ENCODE results near the gene CORO7. TPM values are rescaled to one million over a fixed set of nuclear protein-coding genes. Genes with fewer than 3 reads are reported as not detected.

Gene CORO7
- total and polyA plus RNA-seq, 7 donors = 10.0 to 43.4 (median 17.1) TPM

- Histone ChIP-seq H3K27ac (peak overlapping the region; percentile 90 to 98 (median 96)), H3K9me3 (no peaks in the 10 kb centered on the region), H3K27me3 (no peaks in the 10 kb centered on the region), H3K36me3 (no peaks in the 10 kb centered on the region), H3K4me1 (peaks cover 2 to 89% (median 79%) of the 10 kb centered on the region in 4 donors), H3K4me3 (no peak overlapping the region)
- intact Hi-C loops (cut with DNase I) = no loop called here
- 60 to 73% methylated on average over 5 of the region's 5 CpGs for WGBS, 2 donors
- peak; percentile 62 for DNase-seq
- TF ChIP-seq POLR2A (IDR thresholded peaks at IDR 0.05) = no peak
- no peak for TF ChIP-seq EP300 (IDR thresholded peaks at IDR 0.05)
- TF ChIP-seq, protein P1, sequence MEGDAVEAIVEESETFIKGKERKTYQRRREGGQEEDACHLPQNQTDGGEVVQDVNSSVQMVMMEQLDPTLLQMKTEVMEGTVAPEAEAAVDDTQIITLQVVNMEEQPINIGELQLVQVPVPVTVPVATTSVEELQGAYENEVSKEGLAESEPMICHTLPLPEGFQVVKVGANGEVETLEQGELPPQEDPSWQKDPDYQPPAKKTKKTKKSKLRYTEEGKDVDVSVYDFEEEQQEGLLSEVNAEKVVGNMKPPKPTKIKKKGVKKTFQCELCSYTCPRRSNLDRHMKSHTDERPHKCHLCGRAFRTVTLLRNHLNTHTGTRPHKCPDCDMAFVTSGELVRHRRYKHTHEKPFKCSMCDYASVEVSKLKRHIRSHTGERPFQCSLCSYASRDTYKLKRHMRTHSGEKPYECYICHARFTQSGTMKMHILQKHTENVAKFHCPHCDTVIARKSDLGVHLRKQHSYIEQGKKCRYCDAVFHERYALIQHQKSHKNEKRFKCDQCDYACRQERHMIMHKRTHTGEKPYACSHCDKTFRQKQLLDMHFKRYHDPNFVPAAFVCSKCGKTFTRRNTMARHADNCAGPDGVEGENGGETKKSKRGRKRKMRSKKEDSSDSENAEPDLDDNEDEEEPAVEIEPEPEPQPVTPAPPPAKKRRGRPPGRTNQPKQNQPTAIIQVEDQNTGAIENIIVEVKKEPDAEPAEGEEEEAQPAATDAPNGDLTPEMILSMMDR (IDR thresholded peaks at IDR 0.05) = no peak
- TF ChIP-seq POLR2AphosphoS5 (IDR thresholded peaks at IDR 0.05) = no peak
Measured at GRCh38 chr16:4318967-4319366, 97.4 kb downstream of the CORO7 start.

DNA sequence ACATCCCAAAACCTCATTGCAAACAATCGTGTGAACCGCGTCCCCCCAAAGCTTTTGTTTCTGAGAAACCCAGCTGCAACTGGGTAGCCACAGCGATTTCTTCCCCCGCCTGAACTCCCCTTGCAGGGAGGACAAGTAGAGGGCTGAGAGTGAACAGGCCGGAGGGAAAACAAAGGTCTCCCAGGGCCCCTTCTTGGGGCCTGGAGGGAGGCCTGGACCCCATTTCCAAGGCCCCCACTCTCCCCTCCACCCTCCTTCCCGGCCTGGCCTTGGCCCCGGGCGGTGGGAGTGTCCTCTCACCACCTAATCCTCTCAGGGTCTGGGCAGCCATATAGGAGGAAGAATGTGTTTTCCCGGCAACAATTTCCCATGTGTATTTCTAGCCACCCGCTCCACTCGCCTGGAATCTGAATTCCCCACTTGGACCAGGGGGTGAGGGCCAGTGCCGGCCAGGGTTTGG lies 97.9 kb downstream of the CORO7 start:
- Histone ChIP-seq H3K4me1 (peaks cover 2 to 89% (median 78%) of the 10 kb centered on the region in 4 donors), H3K4me3 (no peak overlapping the region), H3K36me3 (no peaks in the 10 kb centered on the region), H3K27ac (peak overlapping the region; percentile 90 to 98 (median 96)), H3K9me3 (no peaks in the 10 kb centered on the region), H3K27me3 (no peaks in the 10 kb centered on the region)
- no peak for TF ChIP-seq POLR2A (IDR thresholded peaks at IDR 0.05)
- TF ChIP-seq, protein P1 (IDR thresholded peaks at IDR 0.05) = no peak
- TF ChIP-seq EP300 (IDR thresholded peaks at IDR 0.05) = no peak
- no peak for TF ChIP-seq POLR2AphosphoS5 (IDR thresholded peaks at IDR 0.05)
- no peak for DNase-seq
- WGBS, 2 donors = 73 to 78% methylated on average over 13 of the region's 13 CpGs
- intact Hi-C loops (cut with DNase I) = no loop called here

DNA sequence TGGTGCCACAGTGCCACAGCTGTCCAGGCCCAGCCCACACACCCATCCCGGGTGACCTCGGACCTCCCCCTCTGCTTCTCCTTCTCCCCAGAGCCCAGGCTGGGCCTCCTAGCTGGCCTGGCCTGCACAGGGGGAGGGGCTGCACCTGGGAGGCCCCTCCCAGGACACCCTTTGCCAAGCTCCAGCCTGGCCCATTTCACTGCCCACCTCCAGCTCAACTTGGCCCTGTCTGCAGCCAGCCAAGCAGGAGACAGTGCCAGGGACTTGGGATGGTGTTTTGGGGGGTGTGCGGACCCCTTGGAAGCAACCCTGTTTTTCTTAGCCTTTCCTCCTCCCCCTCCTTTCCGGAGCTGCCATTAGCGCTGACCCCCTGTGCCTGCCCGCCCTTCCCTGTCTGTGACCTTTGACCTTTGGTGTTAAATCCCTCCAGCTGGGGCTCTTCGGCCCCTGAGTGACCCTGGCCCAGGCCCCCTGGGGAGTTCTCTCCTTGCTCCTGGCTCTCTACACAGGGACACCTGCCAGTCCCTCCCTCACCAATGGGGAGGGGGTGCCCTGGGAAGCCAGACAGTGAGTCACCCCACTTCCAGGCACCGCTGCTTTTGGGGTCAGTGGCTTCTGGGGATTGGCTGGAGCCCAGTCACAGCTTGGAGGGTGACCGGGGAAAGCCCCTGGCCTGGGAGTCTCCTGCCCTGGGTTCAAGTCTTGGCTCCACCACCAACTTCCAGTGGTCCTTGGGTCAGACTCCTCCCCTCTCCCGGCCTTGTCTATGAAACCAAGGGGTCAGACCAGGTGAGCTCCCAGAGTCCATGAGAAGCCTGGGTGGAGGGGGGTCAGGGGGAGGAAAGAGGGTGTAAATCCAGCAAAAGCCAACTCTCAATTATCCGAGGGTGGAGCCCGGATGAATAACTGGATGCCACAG lies 98.6 kb downstream of the CORO7 start:
- intact Hi-C loops (cut with DNase I) = no loop called here
- DNase-seq = peak; percentile 76
- TF ChIP-seq EP300 (IDR thresholded peaks at IDR 0.05) (no peak), POLR2AphosphoS5 (IDR thresholded peaks at IDR 0.05) (peak in 2 of 4 donors; percentile 26 to 54)
- TF ChIP-seq, protein P1 (IDR thresholded peaks at IDR 0.05) = no peak
- H3K27me3 ChIP-seq = no peaks in the 10 kb centered on the region
- H3K4me3 ChIP-seq = peak overlapping the region; percentile 60 to 71 (median 66)
- no peaks in the 10 kb centered on the region for H3K36me3 ChIP-seq
- 49 to 73% methylated on average over 12 of the region's 12 CpGs for WGBS, 2 donors
- H3K27ac ChIP-seq = peak overlapping the region; percentile 90 to 98 (median 96)
- no peaks in the 10 kb centered on the region for H3K9me3 ChIP-seq
- H3K4me1 ChIP-seq = peaks cover 2 to 85% (median 72%) of the 10 kb centered on the region in 4 donors

- peak overlapping the region; percentile 90 to 98 (median 96) for H3K27ac ChIP-seq
- no peaks in the 10 kb centered on the region for H3K9me3 ChIP-seq
- no peak for TF ChIP-seq POLR2A (IDR thresholded peaks at IDR 0.05)
- TF ChIP-seq POLR2AphosphoS5 (IDR thresholded peaks at IDR 0.05) = peak in 2 of 4 donors; percentile 30 to 37
- no peaks in the 10 kb centered on the region for H3K27me3 ChIP-seq
- peaks cover 2 to 77% (median 66%) of the 10 kb centered on the region in 4 donors for H3K4me1 ChIP-seq
- intact Hi-C loops (cut with DNase I) = no loop called here
- peak overlapping the region; percentile 60 to 71 (median 66) for H3K4me3 ChIP-seq
- H3K36me3 ChIP-seq = no peaks in the 10 kb centered on the region
- WGBS, 2 donors = 28 to 61% methylated on average over 20 of the region's 20 CpGs
- DNase-seq = peak; percentile 81
Measured at GRCh38 chr16:4316864-4317531, 99.4 kb downstream of the CORO7 start.
